ENCODE results near the gene DNAL4. TPM values are rescaled to one million over a fixed set of nuclear protein-coding genes. Genes with fewer than 3 reads are reported as not detected.

DNAL4 gene
- polyA plus RNA-seq, 3 donors = 8.9 to 9.3 (median 9.0) TPM

DNA sequence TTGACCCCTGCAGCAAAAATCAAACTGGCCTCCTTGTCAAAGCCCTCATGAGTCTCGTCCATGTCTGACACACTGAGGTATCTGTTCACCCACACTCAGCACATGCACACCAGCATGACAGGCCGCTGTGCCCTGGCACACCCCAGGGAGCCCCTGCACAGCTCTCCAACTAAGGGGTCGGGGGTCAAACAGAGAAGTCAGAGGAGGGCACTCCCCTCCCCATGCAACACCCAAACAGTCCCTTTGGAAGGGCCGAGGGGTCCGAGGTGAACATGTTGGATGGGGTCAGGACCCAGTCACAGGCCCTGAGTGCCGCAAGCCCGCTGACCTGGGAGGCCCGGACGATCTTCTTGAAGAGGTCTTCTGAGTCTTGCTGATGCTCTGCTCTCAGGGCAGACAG lies 52.8 kb downstream of the DNAL4 start:
- no peaks in the 10 kb centered on the region for H3K4me1 Mint-ChIP-seq
- no peak overlapping the region for H3K4me3 ChIP-seq (replicated peaks in 1 of 3; ENCODE audit: low read depth in 2 of 3, low read length in 3 of 3)
- no peaks in the 10 kb centered on the region for H3K27me3 ChIP-seq (ENCODE audit: control insufficient read depth in 2 of 2, insufficient read depth in 2 of 2, low read length in 2 of 2)
- peaks cover 0 to 1% (median 0%) of the 10 kb centered on the region in 3 donors for H3K27me3 Mint-ChIP-seq (ENCODE audit: low read depth in 3 of 3)
- peaks cover 100% of the 10 kb centered on the region for H4K20me1 ChIP-seq (ENCODE audit: insufficient read depth, low read length)
- H3K36me3 Mint-ChIP-seq = peaks cover 91 to 100% of the 10 kb centered on the region in 2 donors
- WGBS (ENCODE audit: insufficient coverage) = 99% methylated on average over 7 of the region's 9 CpGs
- peak overlapping the region in 2 of 7 donors; percentile 13 to 26 for H3K27ac Mint-ChIP-seq
- intact Hi-C loops (cut with micrococcal nuclease) = no loop called here
- H3K4me3 Mint-ChIP-seq = no peak overlapping the region
- no peak for DNase-seq
- no peak overlapping the region for H3K9ac ChIP-seq (ENCODE audit: insufficient read depth, low read length, poor library complexity, severe bottlenecking)
- no peaks in the 10 kb centered on the region for H3K9me3 ChIP-seq (replicated peaks in 1 of 2; ENCODE audit: control insufficient read depth in 1 of 2, insufficient read depth in 1 of 2, low read length in 2 of 2)
- no peak overlapping the region for H3K27ac ChIP-seq (ENCODE audit: low read depth in 1 of 2, low read length in 2 of 2)
- peaks cover 99 to 100% of the 10 kb centered on the region in 2 donors for H3K36me3 ChIP-seq (replicated peaks in 1 of 2; ENCODE audit: control insufficient read depth in 1 of 2, insufficient read depth in 2 of 2, low read length in 2 of 2)
- H3K79me2 ChIP-seq (ENCODE audit: insufficient read depth, low read length) = peaks cover 67% of the 10 kb centered on the region
- no peaks in the 10 kb centered on the region for H3K4me1 ChIP-seq (ENCODE audit: control insufficient read depth in 1 of 2, insufficient read depth in 2 of 2, low read length in 2 of 2)
- TF ChIP-seq, protein P1, sequence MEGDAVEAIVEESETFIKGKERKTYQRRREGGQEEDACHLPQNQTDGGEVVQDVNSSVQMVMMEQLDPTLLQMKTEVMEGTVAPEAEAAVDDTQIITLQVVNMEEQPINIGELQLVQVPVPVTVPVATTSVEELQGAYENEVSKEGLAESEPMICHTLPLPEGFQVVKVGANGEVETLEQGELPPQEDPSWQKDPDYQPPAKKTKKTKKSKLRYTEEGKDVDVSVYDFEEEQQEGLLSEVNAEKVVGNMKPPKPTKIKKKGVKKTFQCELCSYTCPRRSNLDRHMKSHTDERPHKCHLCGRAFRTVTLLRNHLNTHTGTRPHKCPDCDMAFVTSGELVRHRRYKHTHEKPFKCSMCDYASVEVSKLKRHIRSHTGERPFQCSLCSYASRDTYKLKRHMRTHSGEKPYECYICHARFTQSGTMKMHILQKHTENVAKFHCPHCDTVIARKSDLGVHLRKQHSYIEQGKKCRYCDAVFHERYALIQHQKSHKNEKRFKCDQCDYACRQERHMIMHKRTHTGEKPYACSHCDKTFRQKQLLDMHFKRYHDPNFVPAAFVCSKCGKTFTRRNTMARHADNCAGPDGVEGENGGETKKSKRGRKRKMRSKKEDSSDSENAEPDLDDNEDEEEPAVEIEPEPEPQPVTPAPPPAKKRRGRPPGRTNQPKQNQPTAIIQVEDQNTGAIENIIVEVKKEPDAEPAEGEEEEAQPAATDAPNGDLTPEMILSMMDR (IDR thresholded peaks at IDR 0.05) = no peak
- no peak overlapping the region for H2AFZ ChIP-seq (ENCODE audit: insufficient read depth, low read depth, low read length, poor library complexity, severe bottlenecking)
- H3K9me3 Mint-ChIP-seq = no peaks in the 10 kb centered on the region
- H3K4me2 ChIP-seq (replicated peaks; ENCODE audit: extremely low read depth, low read length, poor library complexity, severe bottlenecking) = no peak overlapping the region

DNA sequence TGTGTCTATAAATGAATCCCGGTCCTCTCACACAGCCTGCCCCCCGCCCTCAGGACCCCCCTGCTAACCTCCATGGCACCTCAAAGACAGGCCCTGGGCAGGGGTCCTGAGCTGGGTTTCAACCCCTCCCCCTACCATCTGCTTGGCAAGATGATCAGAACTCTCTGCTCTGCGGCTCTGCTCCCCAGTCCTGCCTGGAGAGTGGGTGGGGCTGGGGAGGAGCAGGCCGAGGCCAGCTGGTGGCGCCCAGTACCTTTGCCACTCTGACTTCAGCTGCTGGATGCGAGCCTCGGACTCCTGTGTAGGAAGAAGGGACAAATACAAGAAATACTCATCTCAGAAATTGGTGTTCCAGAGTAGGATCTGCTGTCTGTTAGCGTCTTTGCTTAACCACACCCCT lies 53.2 kb downstream of the DNAL4 start:
- 92% methylated on average over 4 of the region's 8 CpGs for WGBS (ENCODE audit: insufficient coverage)
- Mint-ChIP-seq H3K4me3 (no peak overlapping the region), H3K36me3 (peaks cover 91 to 100% of the 10 kb centered on the region in 2 donors)

More for the DNA sequence above, 53.2 kb downstream of the DNAL4 start:
- H3K4me1 Mint-ChIP-seq = no peaks in the 10 kb centered on the region
- H3K9me3 Mint-ChIP-seq = no peaks in the 10 kb centered on the region
- Histone ChIP-seq H3K4me1 (ENCODE audit: control insufficient read depth in 1 of 2, insufficient read depth in 2 of 2, low read length in 2 of 2) (no peaks in the 10 kb centered on the region), H3K9me3 (replicated peaks in 1 of 2; ENCODE audit: control insufficient read depth in 1 of 2, insufficient read depth in 1 of 2, low read length in 2 of 2) (no peaks in the 10 kb centered on the region), H3K9ac (ENCODE audit: insufficient read depth, low read length, poor library complexity, severe bottlenecking) (no peak overlapping the region), H3K36me3 (replicated peaks in 1 of 2; ENCODE audit: control insufficient read depth in 1 of 2, insufficient read depth in 2 of 2, low read length in 2 of 2) (peaks cover 99 to 100% of the 10 kb centered on the region in 2 donors), H3K4me2 (replicated peaks; ENCODE audit: extremely low read depth, low read length, poor library complexity, severe bottlenecking) (no peak overlapping the region), H3K79me2 (ENCODE audit: insufficient read depth, low read length) (peaks cover 63% of the 10 kb centered on the region), H3K27me3 (ENCODE audit: control insufficient read depth in 2 of 2, insufficient read depth in 2 of 2, low read length in 2 of 2) (no peaks in the 10 kb centered on the region), H3K27ac (ENCODE audit: low read depth in 1 of 2, low read length in 2 of 2) (no peak overlapping the region), H2AFZ (ENCODE audit: insufficient read depth, low read depth, low read length, poor library complexity, severe bottlenecking) (no peak overlapping the region), H4K20me1 (ENCODE audit: insufficient read depth, low read length) (peaks cover 100% of the 10 kb centered on the region), H3K4me3 (replicated peaks in 1 of 3; ENCODE audit: low read depth in 2 of 3, low read length in 3 of 3) (no peak overlapping the region)
- intact Hi-C loops (cut with micrococcal nuclease) = no loop called here
- peaks cover 0 to 1% (median 0%) of the 10 kb centered on the region in 3 donors for H3K27me3 Mint-ChIP-seq (ENCODE audit: low read depth in 3 of 3)
- peak overlapping the region in 2 of 7 donors; percentile 13 to 26 for H3K27ac Mint-ChIP-seq
- TF ChIP-seq, protein P1 (IDR thresholded peaks at IDR 0.05) = no peak
- no peak for DNase-seq
